Measurements from ENCODE around the gene STK11. TPM values are rescaled to one million over a fixed set of nuclear protein-coding genes. Genes with fewer than 3 reads are reported as not detected.
A peak's percentile ranks its signal among the peaks of the same experiment; 100 is the strongest.

The STK11 gene
- total and polyA plus RNA-seq, 2 of the 4 experiments (the other 2 are of a cell fraction): 39.3 to 42.8 TPM

- H3K4ac ChIP-seq (ENCODE audit: low read depth, low read length): peak overlapping the region; percentile 97
- peak overlapping the region; percentile 93 for H2BK120ac ChIP-seq (ENCODE audit: low read depth, low read length)
- peak overlapping the region; percentile 73 for H2AFZ ChIP-seq (replicated peaks; ENCODE audit: low read length, poor library complexity)
- ChIA-PET CTCF (no interaction called here), POLR2A (ENCODE audit: unreplicated experiment) (no interaction called here)
- H3K4me2 ChIP-seq (ENCODE audit: low read depth, low read length): peak overlapping the region; percentile 15; the same call in 1 of the 2 replicates
- peak overlapping the region; percentile 5 for H4K5ac ChIP-seq (ENCODE audit: low read depth, low read length)
- H4K91ac ChIP-seq (ENCODE audit: insufficient read depth, low read depth, low read length): peak overlapping the region; percentile 96
- peak overlapping the region; percentile 27 to 91; a peak in 2 of 4 replicates for H4K8ac ChIP-seq (ENCODE audit: low read depth in 2 of 2, low read length in 2 of 2)
- H2AK9ac ChIP-seq (replicated peaks; ENCODE audit: low read depth, low read length, poor library complexity): peak overlapping the region; percentile 99
- no peak overlapping the region for H3K4me3 ChIP-seq (ENCODE audit: insufficient read depth, low read depth, low read length)
- in situ Hi-C loops (cut with MboI; ENCODE audit: low sequenced_read_pairs) (no loop called here), intact Hi-C loops (cut with micrococcal nuclease) (no loop called here), dilution Hi-C loops (cut with HindIII; ENCODE audit: low sequenced_read_pairs, unreplicated experiment) (no loop called here)
- 46% methylated on average over 7 of the region's 21 CpGs; no CpG with 5 or more reads in 1 of the 2 experiments for WGBS, 2 experiments (ENCODE audit: extremely low coverage in 2 of 2, insufficient read length in 1 of 2)
- H3K14ac ChIP-seq (replicated peaks; ENCODE audit: low read depth, low read length): peak overlapping the region; percentile 82; the same call in 1 of the 2 replicates
- H3K36me3 ChIP-seq (ENCODE audit: control insufficient read depth, insufficient read depth, low read length): peaks cover 12% of the 10 kb centered on the region; the same call in 1 of the 2 replicates
- H3K9me1 ChIP-seq (ENCODE audit: insufficient read depth, low read length): peaks cover 11% of the 10 kb centered on the region
- ATAC-seq (ENCODE audit: low read depth): no peak
- DNase-seq: no peak
- peaks cover 36% of the 10 kb centered on the region for H4K20me1 ChIP-seq (ENCODE audit: insufficient read depth, low read length)
- H2BK20ac ChIP-seq (ENCODE audit: low read depth, low read length): peak overlapping the region; percentile 72
- peak overlapping the region; percentile 65 for H3K23ac ChIP-seq (ENCODE audit: low read depth, low read length)
- peaks cover 45% of the 10 kb centered on the region for H3K4me1 ChIP-seq (ENCODE audit: control insufficient read depth, insufficient read depth, low read length)
- no peak overlapping the region for H3K18ac ChIP-seq (ENCODE audit: low read depth, low read length)
- H3K27ac ChIP-seq (ENCODE audit: insufficient read depth, low read length): peak overlapping the region; percentile 93
- H3K9ac ChIP-seq (ENCODE audit: low read depth, low read length): peak overlapping the region; percentile 9; the same call in 1 of the 2 replicates
- no peaks in the 10 kb centered on the region for H3K9me3 ChIP-seq (ENCODE audit: control insufficient read depth, insufficient read depth, low read length)
- H3K56ac ChIP-seq (ENCODE audit: extremely low read depth, insufficient read depth, low read length): no peak overlapping the region
- 0 out of 3 replicates have a peak overlapping the region, but pooled peaks have one; percentile 36 for H2BK15ac ChIP-seq (ENCODE audit: low read depth, low read length)
- no peaks in the 10 kb centered on the region for H3K27me3 ChIP-seq (ENCODE audit: control insufficient read depth, insufficient read depth, low read length)
- H3K79me1 ChIP-seq (ENCODE audit: low read depth in 1 of 2, low read length in 2 of 2): peaks cover 5 to 60% of the 10 kb centered on the region in 2 experiments; a peak in 2 of 4 replicates
- BruUV-seq (replicated peaks): no TSS peak
- H2AK5ac ChIP-seq (ENCODE audit: low read depth, low read length): peak overlapping the region; percentile 97
- peak overlapping the region; percentile 92 for H2BK5ac ChIP-seq (ENCODE audit: low read depth, low read length, poor library complexity, severe bottlenecking)
- TF ChIP-seq MAFK (IDR thresholded peaks at IDR 0.05; ENCODE audit: low read depth, low read length): no peak
- no peak; the same call in 1 of the 2 replicates for TF ChIP-seq MAZ (IDR thresholded peaks at IDR 0.05; ENCODE audit: borderline replicate concordance, low read depth, low read length)
- TF ChIP-seq, protein P1, sequence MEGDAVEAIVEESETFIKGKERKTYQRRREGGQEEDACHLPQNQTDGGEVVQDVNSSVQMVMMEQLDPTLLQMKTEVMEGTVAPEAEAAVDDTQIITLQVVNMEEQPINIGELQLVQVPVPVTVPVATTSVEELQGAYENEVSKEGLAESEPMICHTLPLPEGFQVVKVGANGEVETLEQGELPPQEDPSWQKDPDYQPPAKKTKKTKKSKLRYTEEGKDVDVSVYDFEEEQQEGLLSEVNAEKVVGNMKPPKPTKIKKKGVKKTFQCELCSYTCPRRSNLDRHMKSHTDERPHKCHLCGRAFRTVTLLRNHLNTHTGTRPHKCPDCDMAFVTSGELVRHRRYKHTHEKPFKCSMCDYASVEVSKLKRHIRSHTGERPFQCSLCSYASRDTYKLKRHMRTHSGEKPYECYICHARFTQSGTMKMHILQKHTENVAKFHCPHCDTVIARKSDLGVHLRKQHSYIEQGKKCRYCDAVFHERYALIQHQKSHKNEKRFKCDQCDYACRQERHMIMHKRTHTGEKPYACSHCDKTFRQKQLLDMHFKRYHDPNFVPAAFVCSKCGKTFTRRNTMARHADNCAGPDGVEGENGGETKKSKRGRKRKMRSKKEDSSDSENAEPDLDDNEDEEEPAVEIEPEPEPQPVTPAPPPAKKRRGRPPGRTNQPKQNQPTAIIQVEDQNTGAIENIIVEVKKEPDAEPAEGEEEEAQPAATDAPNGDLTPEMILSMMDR (conservative IDR thresholded peaks at IDR 0.05; ENCODE audit: low read depth, low read length): no peak
- TF ChIP-seq, protein P2, sequence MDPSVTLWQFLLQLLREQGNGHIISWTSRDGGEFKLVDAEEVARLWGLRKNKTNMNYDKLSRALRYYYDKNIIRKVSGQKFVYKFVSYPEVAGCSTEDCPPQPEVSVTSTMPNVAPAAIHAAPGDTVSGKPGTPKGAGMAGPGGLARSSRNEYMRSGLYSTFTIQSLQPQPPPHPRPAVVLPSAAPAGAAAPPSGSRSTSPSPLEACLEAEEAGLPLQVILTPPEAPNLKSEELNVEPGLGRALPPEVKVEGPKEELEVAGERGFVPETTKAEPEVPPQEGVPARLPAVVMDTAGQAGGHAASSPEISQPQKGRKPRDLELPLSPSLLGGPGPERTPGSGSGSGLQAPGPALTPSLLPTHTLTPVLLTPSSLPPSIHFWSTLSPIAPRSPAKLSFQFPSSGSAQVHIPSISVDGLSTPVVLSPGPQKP (IDR thresholded peaks at IDR 0.05; ENCODE audit: borderline replicate concordance, low read depth, low read length): no peak
- no peak for TF ChIP-seq NFE2L2 (IDR thresholded peaks at IDR 0.05; ENCODE audit: low read depth, low read length)
- no peak for TF ChIP-seq BHLHE40 (IDR thresholded peaks at IDR 0.05; ENCODE audit: low read depth, low read length)
- no peak for TF ChIP-seq MXI1 (IDR thresholded peaks at IDR 0.05; ENCODE audit: borderline replicate concordance, low read depth, low read length)
- TF ChIP-seq CEBPB (IDR thresholded peaks at IDR 0.05; ENCODE audit: low read depth, low read length): no peak
- no peak for TF ChIP-seq FOS (IDR thresholded peaks at IDR 0.05; ENCODE audit: low read depth, low read length)
Measured at GRCh38 chr19:1262623-1263123, 57.1 kb downstream of the STK11 start.

Data from IMR-90 (cell line).